Measurements from ENCODE around the gene KIAA0825. TPM values are rescaled to one million over a fixed set of nuclear protein-coding genes. Genes with fewer than 3 reads are reported as not detected.
"Not testable (repeated sequence)": the region's sequence is repeated elsewhere in the genome, so short reads cannot be mapped to it uniquely, and the experiment has no call there.

The KIAA0825 gene
- total RNA-seq, 2 donors from 2014 or later = 2.6 to 3.0 TPM

DNA sequence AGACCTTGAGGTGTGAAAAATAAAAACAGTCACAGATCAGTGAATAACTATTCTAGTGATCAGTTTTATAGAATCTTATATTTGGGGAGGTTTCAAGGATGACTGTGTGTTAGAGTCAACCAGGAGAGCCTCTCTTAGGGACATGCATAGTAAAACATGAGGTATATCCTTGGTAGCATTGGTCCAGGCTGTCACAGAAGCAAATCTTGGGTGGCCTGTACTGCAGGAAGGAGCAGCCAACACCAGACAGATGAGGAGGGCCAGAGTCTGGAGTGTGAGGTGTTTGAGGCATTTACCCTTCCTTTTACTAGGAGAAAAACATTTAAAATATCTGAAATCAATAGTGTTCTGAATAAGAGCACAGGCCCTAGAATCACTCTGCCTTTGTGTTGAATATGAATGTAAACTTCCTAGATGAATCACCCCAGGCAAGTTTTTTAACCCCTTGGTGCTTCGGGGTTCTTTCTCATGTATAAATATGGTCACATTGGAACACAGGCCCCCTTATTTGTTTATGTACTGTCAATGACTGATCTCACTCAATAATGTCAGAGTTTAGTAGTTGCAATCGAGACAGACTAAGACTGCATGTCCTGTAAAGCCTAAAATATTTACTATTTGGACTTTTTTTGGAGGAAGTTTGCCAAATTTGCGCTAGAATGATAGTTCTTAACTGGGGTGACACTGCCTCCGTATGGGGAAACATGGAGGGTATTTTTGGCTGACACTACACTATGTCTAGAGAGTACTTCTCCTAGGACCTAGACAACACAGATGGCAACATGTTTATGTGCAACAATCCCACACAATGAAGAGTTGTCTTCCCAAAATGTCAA is 460.5 kb downstream of the KIAA0825 start:
- no peaks in the 10 kb centered on the region for H3K4me1 Mint-ChIP-seq
- H3K9me3 ChIP-seq (ENCODE audit: control insufficient read depth, low read length, poor library complexity, severe bottlenecking) = no peaks in the 10 kb centered on the region
- DNase-seq = no peak
- H3K4me3 Mint-ChIP-seq = no peak overlapping the region
- H3K27me3 Mint-ChIP-seq = no peaks in the 10 kb centered on the region
- no peak overlapping the region for H3K27ac Mint-ChIP-seq
- H3K36me3 Mint-ChIP-seq (ENCODE audit: low read depth) = no peaks in the 10 kb centered on the region
- no peak for ATAC-seq

DNA sequence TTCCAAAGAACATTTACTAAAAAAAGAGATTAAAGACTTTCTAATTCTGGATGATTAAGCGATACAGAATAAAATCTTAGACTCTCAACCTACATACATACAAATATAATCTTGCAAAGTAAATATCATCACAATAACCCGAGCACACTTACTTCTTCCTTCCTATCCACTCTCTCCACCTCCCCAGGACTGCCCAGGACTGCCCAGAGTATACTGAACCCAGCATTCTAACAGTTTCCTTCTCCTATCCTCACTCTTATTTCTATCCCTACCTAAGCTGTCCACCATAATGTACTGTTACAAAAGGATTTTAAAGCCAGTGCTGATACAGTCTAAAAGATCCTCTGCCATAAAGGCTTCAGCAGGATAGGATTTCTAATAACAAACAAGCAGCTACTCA is 463.7 kb downstream of the KIAA0825 start:
- no peak overlapping the region for H3K27ac Mint-ChIP-seq
- H3K4me3 Mint-ChIP-seq = no peak overlapping the region
- H3K4me1 Mint-ChIP-seq = no peaks in the 10 kb centered on the region
- ATAC-seq (no peak), DNase-seq (no peak)
- no peaks in the 10 kb centered on the region for H3K9me3 ChIP-seq (ENCODE audit: control insufficient read depth, low read length, poor library complexity, severe bottlenecking)
- H3K36me3 Mint-ChIP-seq (ENCODE audit: low read depth) = no peaks in the 10 kb centered on the region
- no peaks in the 10 kb centered on the region for H3K27me3 Mint-ChIP-seq

DNA sequence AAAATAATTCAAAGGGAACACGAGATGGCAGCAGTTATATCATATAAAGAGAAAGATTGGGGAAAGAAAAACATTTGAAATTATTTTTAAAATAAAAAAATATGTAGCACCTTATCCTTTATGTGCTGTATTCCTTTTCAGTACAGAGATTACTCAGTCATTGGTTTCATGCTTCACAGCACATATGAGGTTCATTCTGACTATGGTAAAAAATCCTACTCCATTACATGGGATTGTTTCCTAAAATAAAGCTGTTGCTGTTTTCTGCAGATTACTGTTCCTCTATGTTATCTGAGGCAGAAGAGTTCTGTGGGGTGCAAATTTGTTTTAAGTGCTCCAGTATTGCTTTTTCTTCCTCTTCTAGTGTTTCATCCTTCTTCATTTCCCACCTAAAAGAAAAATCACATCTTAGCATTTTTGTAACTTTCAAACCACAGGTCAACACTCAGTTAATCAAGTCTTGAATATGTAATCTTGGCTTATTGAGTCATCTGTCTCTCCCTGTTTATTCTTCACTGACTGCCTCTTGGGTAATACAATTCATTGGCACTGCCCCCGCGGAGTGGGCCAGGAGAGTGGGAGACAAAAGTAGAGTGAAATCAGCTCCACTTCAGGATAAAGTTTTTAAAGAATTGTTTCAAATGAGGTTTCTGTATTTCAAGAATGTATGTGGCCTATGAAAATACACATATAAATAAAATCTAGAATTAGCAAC is 464.5 kb downstream of the KIAA0825 start:
- Mint-ChIP-seq H3K27me3 (no peaks in the 10 kb centered on the region), H3K4me1 (no peaks in the 10 kb centered on the region), H3K27ac (no peak overlapping the region), H3K4me3 (no peak overlapping the region), H3K36me3 (ENCODE audit: low read depth) (no peaks in the 10 kb centered on the region)
- H3K9me3 ChIP-seq (ENCODE audit: control insufficient read depth, low read length, poor library complexity, severe bottlenecking) = no peaks in the 10 kb centered on the region
- ATAC-seq (no peak), DNase-seq (no peak)

DNA sequence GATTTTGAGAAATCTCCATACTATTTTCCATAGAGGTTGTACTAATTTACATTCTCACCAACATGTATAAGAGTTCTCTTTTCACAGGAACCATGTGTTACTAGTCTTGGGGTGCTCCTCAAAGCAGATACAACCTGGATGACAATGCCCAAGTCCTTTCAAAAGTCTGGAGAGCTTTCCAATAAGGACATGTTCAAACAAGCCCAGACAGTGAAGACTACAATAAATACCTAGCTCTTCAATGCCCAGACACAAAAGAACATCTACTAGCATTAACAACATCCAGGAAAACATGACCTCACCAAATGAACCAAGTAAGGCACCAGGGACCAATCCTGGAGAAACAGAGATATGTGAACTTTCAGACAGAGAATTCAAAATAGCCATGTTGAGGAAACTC is 474.8 kb downstream of the KIAA0825 start:
- H3K27me3 Mint-ChIP-seq; H3K9me3 ChIP-seq (ENCODE audit: control insufficient read depth, low read length, poor library complexity, severe bottlenecking); H3K4me1 Mint-ChIP-seq; DNase-seq; H3K36me3 Mint-ChIP-seq (ENCODE audit: low read depth); H3K27ac Mint-ChIP-seq; H3K4me3 Mint-ChIP-seq; ATAC-seq: not testable (repeated sequence)

DNA sequence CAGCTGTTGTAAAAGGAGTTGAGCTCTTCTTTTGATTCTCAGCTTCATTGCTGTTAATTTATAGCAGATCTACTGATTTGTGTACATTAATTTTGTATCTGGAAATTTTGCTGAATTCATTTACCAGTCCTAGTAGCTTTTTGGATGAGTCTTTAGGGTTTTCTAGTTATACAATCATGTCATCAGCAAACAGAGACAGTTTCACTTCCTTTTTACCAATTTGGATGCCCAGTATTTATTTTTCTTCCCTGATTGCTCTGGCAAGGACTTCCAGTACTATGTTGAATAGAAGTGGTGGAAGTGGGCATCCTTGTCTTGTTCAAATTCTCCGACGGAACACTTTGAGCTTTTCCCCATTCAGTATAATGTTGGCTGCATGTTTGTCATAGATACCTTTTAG is 478.1 kb downstream of the KIAA0825 start:
- ATAC-seq (no peak), DNase-seq (no peak)
- H3K27ac Mint-ChIP-seq = no peak overlapping the region
- H3K4me1 Mint-ChIP-seq = no peaks in the 10 kb centered on the region
- H3K4me3 Mint-ChIP-seq = no peak overlapping the region
- H3K9me3 ChIP-seq (ENCODE audit: control insufficient read depth, low read length, poor library complexity, severe bottlenecking) = no peaks in the 10 kb centered on the region
- no peaks in the 10 kb centered on the region for H3K27me3 Mint-ChIP-seq
- no peaks in the 10 kb centered on the region for H3K36me3 Mint-ChIP-seq (ENCODE audit: low read depth)

DNA sequence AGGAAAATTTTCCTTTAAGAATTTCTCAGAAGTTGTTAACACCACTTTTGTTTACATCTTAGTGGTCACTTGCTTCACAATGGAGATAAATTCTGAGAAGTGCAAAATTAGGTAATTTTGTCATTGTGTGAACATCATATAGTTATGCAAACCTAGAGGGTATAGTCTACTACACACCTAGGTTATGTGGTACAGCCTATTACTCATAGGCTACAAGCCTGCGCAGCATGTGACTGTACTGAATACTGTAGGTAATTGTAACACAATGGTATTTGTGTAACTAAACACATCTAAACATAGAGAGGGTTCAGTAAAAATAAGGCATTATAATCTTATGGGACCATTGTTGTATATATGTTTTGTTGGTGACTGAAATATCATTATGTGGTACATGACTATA is 488.3 kb downstream of the KIAA0825 start:
- no peak overlapping the region for H3K4me3 Mint-ChIP-seq
- peaks cover 18% of the 10 kb centered on the region for H3K27me3 Mint-ChIP-seq
- no peak overlapping the region for H3K27ac Mint-ChIP-seq
- no peaks in the 10 kb centered on the region for H3K9me3 ChIP-seq (ENCODE audit: control insufficient read depth, low read length, poor library complexity, severe bottlenecking)
- DNase-seq (no peak), ATAC-seq (no peak)
- H3K4me1 Mint-ChIP-seq = peaks cover 4% of the 10 kb centered on the region
- H3K36me3 Mint-ChIP-seq (ENCODE audit: low read depth) = peaks cover 2% of the 10 kb centered on the region

DNA sequence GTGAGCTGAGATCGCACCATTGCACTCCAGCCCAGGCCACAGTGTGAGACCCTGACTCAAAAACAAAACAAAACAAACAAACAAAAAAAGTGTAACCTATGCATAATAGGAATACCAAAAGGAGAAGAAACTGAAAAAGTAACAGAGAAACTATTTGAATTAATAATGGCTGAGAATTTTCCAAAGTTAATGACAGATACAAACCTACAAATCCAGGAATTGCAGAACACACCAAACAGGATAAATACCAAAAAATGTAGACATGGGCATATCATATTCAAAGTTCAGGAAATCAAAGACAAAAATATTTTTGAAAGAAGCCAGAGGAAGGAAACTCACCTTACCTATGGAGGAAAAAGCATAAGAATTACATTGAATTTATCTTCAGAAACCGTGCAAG is 493.3 kb downstream of the KIAA0825 start:
- no peak for ATAC-seq
- peaks cover 4% of the 10 kb centered on the region for H3K4me1 Mint-ChIP-seq
- H3K27ac Mint-ChIP-seq = no peak overlapping the region
- peaks cover 50% of the 10 kb centered on the region for H3K27me3 Mint-ChIP-seq
- H3K9me3 ChIP-seq (ENCODE audit: control insufficient read depth, low read length, poor library complexity, severe bottlenecking) = no peaks in the 10 kb centered on the region
- peaks cover 9% of the 10 kb centered on the region for H3K36me3 Mint-ChIP-seq (ENCODE audit: low read depth)
- H3K4me3 Mint-ChIP-seq = no peak overlapping the region
- DNase-seq = no peak

DNA sequence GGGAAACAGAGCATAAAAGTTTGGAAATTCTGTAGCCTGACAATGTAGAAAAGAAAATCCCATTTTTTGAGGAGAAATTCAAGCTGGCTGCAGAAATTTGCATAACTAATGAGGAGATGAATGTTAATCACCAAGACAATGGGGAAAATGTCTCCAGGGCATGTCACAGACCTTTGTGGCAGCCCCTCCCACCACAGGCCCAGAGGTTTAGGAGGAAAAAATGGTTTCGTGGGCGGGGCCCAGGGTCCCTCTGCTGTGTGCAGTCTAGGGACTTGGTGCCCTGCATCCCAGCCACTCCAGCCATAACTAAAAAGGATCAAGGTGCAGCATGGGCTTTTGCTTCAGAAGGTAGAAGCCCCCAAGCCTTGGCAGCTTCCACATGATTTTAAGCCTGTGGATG is 502.1 kb downstream of the KIAA0825 start:
- H3K4me1 Mint-ChIP-seq; H3K4me3 Mint-ChIP-seq; H3K27ac Mint-ChIP-seq; ATAC-seq; H3K36me3 Mint-ChIP-seq (ENCODE audit: low read depth); DNase-seq; H3K9me3 ChIP-seq (ENCODE audit: control insufficient read depth, low read length, poor library complexity, severe bottlenecking): not testable (repeated sequence)
- peaks cover 25% of the 10 kb centered on the region for H3K27me3 Mint-ChIP-seq

DNA sequence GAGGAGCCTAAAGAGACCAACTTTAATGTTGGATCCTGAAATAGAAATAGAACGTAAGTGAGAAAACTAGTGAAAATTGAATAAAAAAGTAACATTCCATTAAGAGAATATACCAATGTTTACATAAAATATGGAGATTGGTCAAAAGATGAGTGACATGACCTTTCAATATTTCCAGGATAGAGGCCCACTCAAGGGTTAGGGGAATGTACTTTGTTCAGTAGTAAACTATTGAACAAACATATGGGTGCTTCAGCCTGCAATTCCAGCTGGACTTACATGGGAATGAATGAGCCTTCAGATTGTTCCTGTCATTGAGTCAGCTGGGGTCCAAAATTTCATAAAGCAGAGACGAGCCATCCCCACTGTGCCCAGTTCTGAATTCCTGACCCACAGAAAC is 505.3 kb downstream of the KIAA0825 start:
- ATAC-seq (no peak), DNase-seq (no peak)
- Mint-ChIP-seq H3K4me3 (no peak overlapping the region), H3K27ac (no peak overlapping the region), H3K36me3 (ENCODE audit: low read depth) (peaks cover 2% of the 10 kb centered on the region), H3K27me3 (peaks cover 11% of the 10 kb centered on the region), H3K4me1 (peaks cover 18% of the 10 kb centered on the region)
- no peaks in the 10 kb centered on the region for H3K9me3 ChIP-seq (ENCODE audit: control insufficient read depth, low read length, poor library complexity, severe bottlenecking)

DNA sequence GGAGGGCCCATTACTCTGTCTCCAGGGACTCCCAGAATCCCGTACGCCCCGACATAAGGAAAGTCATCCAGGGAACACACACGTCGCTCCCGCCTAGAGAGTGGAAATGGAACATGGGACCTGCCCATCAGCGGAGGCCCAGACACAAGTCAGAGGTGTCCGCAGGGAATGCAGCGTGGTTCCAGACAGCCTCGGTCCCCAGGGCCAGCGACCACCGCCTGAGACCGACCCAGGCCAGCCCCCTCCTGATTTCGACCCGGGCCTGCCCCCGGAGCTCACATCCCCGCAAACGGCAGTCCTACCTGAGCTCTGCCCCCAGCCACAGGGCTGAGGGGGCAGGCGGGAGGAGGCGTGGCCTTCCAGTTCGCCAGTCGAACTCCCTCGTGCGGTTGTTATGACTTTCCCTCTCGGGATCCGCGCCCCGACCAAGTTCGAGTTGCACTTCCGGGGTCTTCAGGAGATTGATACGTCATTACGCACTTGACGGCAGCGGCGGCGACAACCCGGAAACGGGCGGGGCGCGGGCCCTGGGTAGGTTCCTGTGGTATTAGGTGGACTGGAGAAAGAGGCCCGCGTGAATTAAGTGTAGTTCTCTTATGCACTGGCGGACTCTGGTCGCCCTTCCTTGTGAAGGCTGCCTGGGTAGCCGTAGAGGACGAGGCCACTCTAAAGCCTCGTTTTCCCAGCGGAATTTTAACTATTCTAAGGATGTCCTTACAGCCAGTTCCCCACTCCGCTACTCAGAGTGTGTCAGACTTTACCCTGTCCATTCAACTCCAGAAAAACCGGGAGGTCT is 507.0 kb downstream of the KIAA0825 start:
- Mint-ChIP-seq H3K4me3 (peak overlapping the region; percentile 94), H3K4me1 (peaks cover 23% of the 10 kb centered on the region), H3K27ac (peak overlapping the region; percentile 94), H3K36me3 (ENCODE audit: low read depth) (peaks cover 8% of the 10 kb centered on the region), H3K27me3 (peaks cover 11% of the 10 kb centered on the region)
- H3K9me3 ChIP-seq (ENCODE audit: control insufficient read depth, low read length, poor library complexity, severe bottlenecking) = no peaks in the 10 kb centered on the region
- peak; percentile 97 for ATAC-seq
- peak; percentile 81 to 84 (median 83) for DNase-seq

DNA sequence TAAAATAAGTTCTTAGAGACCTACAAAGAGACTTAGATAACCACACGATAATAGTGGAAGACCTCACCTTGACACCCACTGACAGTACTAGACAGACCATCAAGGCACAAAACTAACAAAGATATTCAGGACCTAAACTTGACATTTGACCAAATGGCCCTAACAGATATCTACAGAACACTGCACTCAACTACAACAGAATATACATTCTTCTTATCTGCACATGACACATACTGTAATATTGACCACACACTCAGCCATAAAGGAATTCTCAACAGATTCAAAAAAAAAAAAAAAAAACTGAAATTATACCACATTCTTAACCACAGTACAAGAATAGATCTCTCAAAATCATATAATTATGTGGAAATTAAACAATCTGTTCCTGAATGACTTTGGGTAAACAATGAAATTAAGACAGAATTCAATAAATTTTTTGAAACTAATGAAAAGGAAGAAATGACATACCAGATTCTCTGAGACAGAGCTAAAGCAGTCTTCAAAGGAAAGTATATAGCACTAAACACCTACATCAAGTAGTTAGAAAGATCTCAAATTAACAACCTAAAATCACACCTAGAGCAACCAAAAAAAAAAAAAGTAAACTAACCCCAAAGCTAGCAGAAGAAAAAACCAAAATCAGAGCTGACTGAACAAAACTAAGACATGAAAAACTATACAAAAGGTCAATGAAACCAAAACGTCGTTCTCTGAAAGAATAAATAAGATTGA is 514.7 kb downstream of the KIAA0825 start:
- no peak overlapping the region for H3K4me3 Mint-ChIP-seq
- H3K4me1 Mint-ChIP-seq = peaks cover 39% of the 10 kb centered on the region
- DNase-seq (no peak), ATAC-seq (no peak)
- no peaks in the 10 kb centered on the region for H3K27me3 Mint-ChIP-seq
- no peaks in the 10 kb centered on the region for H3K9me3 ChIP-seq (ENCODE audit: control insufficient read depth, low read length, poor library complexity, severe bottlenecking)
- no peak overlapping the region for H3K27ac Mint-ChIP-seq
- H3K36me3 Mint-ChIP-seq (ENCODE audit: low read depth) = peaks cover 11% of the 10 kb centered on the region
